Activated T-cell treated with anti-CD3 and anti-CD28 coated beads, Interleukin-2, amount 50 U/mL, for 72 hours (primary cell): ENCODE measurements around the gene FAM20A. TPM values are rescaled to one million over a fixed set of nuclear protein-coding genes. Genes with fewer than 3 reads are reported as not detected.
A peak's percentile ranks its signal among the peaks of the same experiment; 100 is the strongest.

Experiments used
- ATAC-seq, 2 donors: fragments of 150-1000 bp; cut with Tn5 transposase; replicated peaks in 1 of 2; 2 replicates each; pipeline ENCODE4 v1.10.0; 2021; ENCODE audit warnings: moderate library complexity in 2 of 2, mild to moderate bottlenecking in 1 of 2
- DNase-seq, 2 donors: peaks; one replicate each; pipeline ENCODE4 v3.0.0; 2021 to 2022; ENCODE audit warnings: mixed read lengths in 1 of 2
- H3K27ac Mint-ChIP-seq: one replicate; pipeline ENCODE4 v1.8.0; 2022; ENCODE audit warnings: mild to moderate bottlenecking, moderate library complexity, mixed read lengths
- H3K27me3 Mint-ChIP-seq: one replicate; pipeline ENCODE4 v1.8.0; 2022; ENCODE audit warnings: low read depth, mixed read lengths
- H3K36me3 Mint-ChIP-seq, 2 donors: one replicate each; pipeline ENCODE4 v1.8.0; 2022; ENCODE audit warnings: mixed read lengths in 2 of 2, mild to moderate bottlenecking in 1 of 2; ENCODE audit not compliant: insufficient read depth in 2 of 2
- H3K4me1 Mint-ChIP-seq: one replicate; pipeline ENCODE4 v1.8.0; 2022; ENCODE audit warnings: low read depth, mixed read lengths
- H3K4me3 Mint-ChIP-seq, 2 donors: one replicate each; pipeline ENCODE4 v1.8.0; 2022; ENCODE audit warnings: mild to moderate bottlenecking in 2 of 2, mixed read lengths in 2 of 2, moderate library complexity in 2 of 2
- H3K9me3 Mint-ChIP-seq, 2 donors: one replicate each; pipeline ENCODE4 v1.8.0; 2022; ENCODE audit warnings: mixed read lengths in 2 of 2
- total RNA-seq, 2 donors: library from RNA; stranded (reverse); gene quantifications; one replicate each; pipeline ENCODE4 v1.2.3, GENCODE V29; 2022

The FAM20A gene
- total RNA-seq, 2 donors from 2014 or later, result not detected

- Mint-ChIP-seq H3K9me3 (peaks cover 2 to 3% of the 10 kb centered on the region in 2 donors), H3K4me3 (no peak overlapping the region), H3K4me1 (no peaks in the 10 kb centered on the region), H3K27ac (no peak overlapping the region), H3K36me3 (peaks cover 0 to 2% of the 10 kb centered on the region in 2 donors), H3K27me3 (peaks cover 28% of the 10 kb centered on the region)
- DNase-seq (no peak), ATAC-seq (no peak)
Observed at GRCh38 chr17:68621065-68621464, 19.9 kb upstream of the FAM20A start.

DNA sequence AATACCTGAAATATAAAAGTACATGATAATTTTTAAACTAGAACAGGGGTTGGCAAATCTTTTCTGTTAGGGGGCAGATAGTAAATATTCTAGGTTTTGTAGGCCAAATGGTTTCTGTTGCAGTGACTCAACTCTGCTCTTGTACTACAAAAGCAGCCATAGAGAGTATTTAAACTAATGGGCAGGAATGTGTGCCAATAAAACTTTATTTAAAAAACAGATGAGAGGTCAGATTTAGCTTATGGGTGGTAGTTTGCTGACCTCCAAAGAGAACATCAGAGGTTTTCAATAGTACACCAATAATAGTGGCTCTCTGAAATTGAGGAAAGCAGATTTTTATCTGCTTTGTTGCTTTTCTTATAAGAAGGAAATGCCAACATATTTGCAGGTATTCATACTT lies 15.2 kb upstream of the FAM20A start:
- no peak for DNase-seq
- H3K9me3 Mint-ChIP-seq, result peaks cover 2 to 3% of the 10 kb centered on the region in 2 donors
- no peak for ATAC-seq

GRCh38 chr17:68614718-68615117 lies 13.6 kb upstream of the FAM20A start:
- H3K27ac Mint-ChIP-seq, result no peak overlapping the region
- no peaks in the 10 kb centered on the region for H3K4me1 Mint-ChIP-seq
- no peak for DNase-seq
- peaks cover 0 to under 1% of the 10 kb centered on the region in 2 donors for H3K9me3 Mint-ChIP-seq
- H3K4me3 Mint-ChIP-seq, result no peak overlapping the region
- H3K27me3 Mint-ChIP-seq, result peaks cover 32% of the 10 kb centered on the region
- no peak for ATAC-seq
- peaks cover 0 to 2% of the 10 kb centered on the region in 2 donors for H3K36me3 Mint-ChIP-seq

More for the DNA sequence above, 15.2 kb upstream of the FAM20A start:
- peaks cover 43% of the 10 kb centered on the region for H3K27me3 Mint-ChIP-seq
- no peak overlapping the region for H3K4me3 Mint-ChIP-seq
- H3K27ac Mint-ChIP-seq, result no peak overlapping the region
- no peaks in the 10 kb centered on the region for H3K4me1 Mint-ChIP-seq
- peaks cover 0 to 2% of the 10 kb centered on the region in 2 donors for H3K36me3 Mint-ChIP-seq

DNA sequence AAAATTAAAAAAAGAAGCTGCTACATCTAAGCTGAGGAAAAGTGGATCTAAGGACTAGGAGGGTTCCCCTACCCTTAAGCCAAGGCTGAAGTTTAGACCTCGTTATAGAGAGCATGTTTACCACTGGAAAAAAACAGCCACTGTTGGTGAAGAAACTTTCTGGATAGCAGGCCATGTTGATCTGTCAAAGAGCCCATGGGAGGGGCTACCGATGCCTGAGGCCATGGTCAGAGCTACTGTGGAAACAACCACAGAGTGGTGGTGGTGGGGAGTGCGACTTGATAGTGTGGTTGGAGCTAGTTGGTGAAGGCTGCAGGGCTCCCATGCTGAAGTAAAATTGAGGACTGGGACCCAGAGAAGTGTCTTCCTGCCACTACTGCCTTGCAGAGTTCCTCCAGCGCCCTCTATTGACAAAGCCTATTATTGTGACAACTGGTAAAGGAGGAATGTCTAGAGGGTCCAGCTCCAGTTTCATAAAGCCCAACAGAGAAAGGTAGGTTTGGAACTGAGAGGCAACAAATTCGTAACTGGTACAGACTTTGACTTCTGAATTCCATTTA lies 12.7 kb upstream of the FAM20A start:
- H3K4me3 Mint-ChIP-seq, result no peak overlapping the region
- no peak overlapping the region for H3K27ac Mint-ChIP-seq
- H3K27me3 Mint-ChIP-seq, result peaks cover 28% of the 10 kb centered on the region
- H3K4me1 Mint-ChIP-seq, result no peaks in the 10 kb centered on the region
- no peaks in the 10 kb centered on the region for H3K9me3 Mint-ChIP-seq
- DNase-seq (peak; percentile 48 to 65), ATAC-seq (peak; percentile 46 to 71)
- peaks cover 0 to under 1% of the 10 kb centered on the region in 2 donors for H3K36me3 Mint-ChIP-seq

GRCh38 chr17:68612923-68613292 lies 11.7 kb upstream of the FAM20A start:
- Mint-ChIP-seq H3K4me3 (no peak overlapping the region), H3K36me3 (peaks cover under 1 to 3% of the 10 kb centered on the region in 2 donors), H3K4me1 (no peaks in the 10 kb centered on the region), H3K27me3 (peaks cover 24% of the 10 kb centered on the region), H3K27ac (no peak overlapping the region), H3K9me3 (peaks cover 0 to under 1% of the 10 kb centered on the region in 2 donors)
- DNase-seq (no peak), ATAC-seq (no peak)

- H3K9me3 Mint-ChIP-seq, result peaks cover 4% of the 10 kb centered on the region in 2 donors
- no peaks in the 10 kb centered on the region for H3K4me1 Mint-ChIP-seq
- ATAC-seq, result no peak
- peaks cover 24% of the 10 kb centered on the region for H3K27me3 Mint-ChIP-seq
- H3K36me3 Mint-ChIP-seq, result peaks cover 6 to 7% of the 10 kb centered on the region in 2 donors
- H3K4me3 Mint-ChIP-seq, result no peak overlapping the region
- H3K27ac Mint-ChIP-seq, result no peak overlapping the region
- no peak for DNase-seq
Observed at GRCh38 chr17:68612209-68612922, 11.2 kb upstream of the FAM20A start.

DNA sequence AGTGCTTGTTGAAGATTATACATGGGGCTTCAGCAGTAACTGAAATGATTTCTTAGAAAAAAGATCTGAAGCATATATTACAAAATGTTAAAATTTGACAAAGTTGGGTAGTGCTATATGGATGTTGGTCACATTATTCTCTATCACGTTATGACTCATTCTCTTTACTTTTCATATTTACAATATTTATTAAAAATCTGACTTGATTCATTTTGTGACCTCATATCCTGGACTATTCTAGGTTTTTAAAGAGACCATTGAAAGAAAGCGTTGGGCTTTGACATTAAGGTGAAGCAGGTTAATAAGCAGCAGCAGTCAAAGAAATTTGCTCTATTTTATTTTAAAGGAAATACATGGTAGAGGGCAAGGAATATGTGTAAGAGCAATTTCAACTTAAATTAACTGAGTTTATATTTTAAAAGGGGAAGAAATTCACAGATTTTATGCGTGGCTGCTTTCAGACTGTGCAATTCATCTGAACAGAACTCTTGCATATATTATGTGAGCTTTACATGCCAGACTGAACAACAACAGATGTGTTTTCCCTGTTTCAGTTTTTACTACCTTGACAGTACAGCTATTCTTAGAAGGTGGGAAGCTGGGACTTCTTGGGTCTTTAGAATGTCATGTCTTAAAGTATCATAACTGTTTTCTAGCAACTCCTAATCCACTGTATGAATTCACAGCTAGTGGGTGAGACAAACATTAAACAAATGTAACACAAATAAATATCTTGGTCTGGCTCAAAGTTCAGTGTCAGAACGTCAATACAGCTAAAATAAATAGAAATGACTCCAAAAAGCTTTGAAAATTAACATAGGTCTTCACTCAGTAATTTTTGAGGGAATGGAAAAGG lies 10.4 kb upstream of the FAM20A start:
- peaks cover 5 to 6% of the 10 kb centered on the region in 2 donors for H3K9me3 Mint-ChIP-seq
- no peaks in the 10 kb centered on the region for H3K4me1 Mint-ChIP-seq
- H3K27me3 Mint-ChIP-seq, result peaks cover 17% of the 10 kb centered on the region
- H3K4me3 Mint-ChIP-seq, result no peak overlapping the region
- H3K36me3 Mint-ChIP-seq, result peaks cover 7 to 9% of the 10 kb centered on the region in 2 donors
- H3K27ac Mint-ChIP-seq, result no peak overlapping the region
- ATAC-seq (no peak), DNase-seq (no peak)

DNA sequence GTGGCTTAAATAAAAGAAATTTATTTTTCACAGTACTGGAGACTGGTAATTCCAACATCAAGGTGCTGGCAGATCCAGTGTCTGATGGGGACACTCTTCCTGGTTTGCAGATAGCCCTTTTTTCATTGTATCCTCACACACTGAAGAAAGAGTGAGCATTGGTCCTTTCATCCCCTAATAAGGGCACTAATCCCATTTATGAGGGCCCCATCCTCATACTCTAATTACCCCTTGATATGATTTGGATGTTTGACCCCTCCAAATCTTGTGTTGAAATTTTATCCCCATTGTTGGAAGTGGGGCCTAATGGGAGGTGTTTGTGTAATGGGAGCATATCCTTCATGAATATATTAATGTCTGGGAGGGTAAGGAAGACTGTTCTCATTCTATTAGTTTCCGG lies 9.4 kb upstream of the FAM20A start:
- peaks cover 22% of the 10 kb centered on the region for H3K27me3 Mint-ChIP-seq
- H3K4me3 Mint-ChIP-seq, result no peak overlapping the region
- peaks cover 7 to 9% of the 10 kb centered on the region in 2 donors for H3K36me3 Mint-ChIP-seq
- no peak overlapping the region for H3K27ac Mint-ChIP-seq
- H3K4me1 Mint-ChIP-seq, result no peaks in the 10 kb centered on the region
- peaks cover 5 to 6% of the 10 kb centered on the region in 2 donors for H3K9me3 Mint-ChIP-seq
- ATAC-seq, result no peak
- DNase-seq, result no peak

DNA sequence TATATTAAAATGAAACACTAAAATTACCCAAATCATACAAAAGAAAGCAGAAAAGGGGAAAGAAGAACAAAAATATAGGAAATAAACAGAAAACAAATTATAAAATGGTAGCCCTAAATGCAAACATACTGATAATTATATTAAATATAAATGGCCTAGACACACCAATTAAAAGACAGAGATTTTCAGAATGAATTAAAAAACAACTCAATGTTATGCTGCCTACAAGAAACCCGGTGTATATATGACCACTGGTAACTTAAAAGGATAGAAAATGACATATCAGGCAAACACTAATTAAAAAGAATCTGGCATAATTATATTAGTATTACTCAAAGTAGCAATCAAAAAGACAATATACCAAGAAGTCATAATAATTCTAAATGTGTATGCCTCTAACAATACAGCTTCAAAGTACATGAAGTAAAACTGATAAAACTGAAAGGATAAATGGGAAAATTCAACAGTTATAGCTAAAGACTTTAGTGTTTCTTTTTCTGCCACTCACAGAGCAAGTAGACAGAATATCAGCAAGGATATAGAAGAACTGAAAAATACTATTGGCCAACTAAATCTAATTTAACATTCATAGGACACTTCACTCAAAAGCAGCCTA lies 7.5 kb upstream of the FAM20A start:
- peaks cover 7 to 9% of the 10 kb centered on the region in 2 donors for H3K36me3 Mint-ChIP-seq

GRCh38 chr17:68606451-68607307 lies 5.5 kb upstream of the FAM20A start:
- H3K27me3 Mint-ChIP-seq, result peaks cover 38% of the 10 kb centered on the region
- H3K9me3 Mint-ChIP-seq, result peaks cover 5 to 6% of the 10 kb centered on the region in 2 donors
- no peak for ATAC-seq

More for the DNA sequence above, 7.5 kb upstream of the FAM20A start:
- ATAC-seq (no peak), DNase-seq (no peak)
- peaks cover 5 to 6% of the 10 kb centered on the region in 2 donors for H3K9me3 Mint-ChIP-seq
- H3K27me3 Mint-ChIP-seq, result peaks cover 26% of the 10 kb centered on the region
- H3K4me3 Mint-ChIP-seq, result no peak overlapping the region
- no peak overlapping the region for H3K27ac Mint-ChIP-seq
- no peaks in the 10 kb centered on the region for H3K4me1 Mint-ChIP-seq

GRCh38 chr17:68605914-68606313 lies 4.7 kb upstream of the FAM20A start:
- peaks cover 44% of the 10 kb centered on the region for H3K27me3 Mint-ChIP-seq
- DNase-seq, result no peak
- H3K36me3 Mint-ChIP-seq, result peaks cover 8 to 9% of the 10 kb centered on the region in 2 donors

More at GRCh38 chr17:68606451-68607307, 5.5 kb upstream of the FAM20A start:
- H3K27ac Mint-ChIP-seq, result no peak overlapping the region
- peaks cover 8 to 9% of the 10 kb centered on the region in 2 donors for H3K36me3 Mint-ChIP-seq
- H3K4me1 Mint-ChIP-seq, result no peaks in the 10 kb centered on the region
- H3K4me3 Mint-ChIP-seq, result no peak overlapping the region
- DNase-seq, result no peak

GRCh38 chr17:68603656-68604055 lies 2.5 kb upstream of the FAM20A start:
- Mint-ChIP-seq H3K4me1 (peaks cover 5% of the 10 kb centered on the region), H3K27ac (no peak overlapping the region), H3K36me3 (peaks cover 8 to 9% of the 10 kb centered on the region in 2 donors), H3K4me3 (no peak overlapping the region), H3K27me3 (peaks cover 57% of the 10 kb centered on the region), H3K9me3 (peaks cover 5 to 6% of the 10 kb centered on the region in 2 donors)
- DNase-seq (no peak), ATAC-seq (no peak)

More at GRCh38 chr17:68605914-68606313, 4.7 kb upstream of the FAM20A start:
- Mint-ChIP-seq H3K4me3 (no peak overlapping the region), H3K27ac (no peak overlapping the region), H3K9me3 (peaks cover 5 to 6% of the 10 kb centered on the region in 2 donors), H3K4me1 (no peaks in the 10 kb centered on the region)
- no peak for ATAC-seq
